HUES64 (cell line): ENCODE data around the gene LPXN.
"Not testable (repeated sequence)": the region's sequence is repeated elsewhere in the genome, so short reads cannot be mapped to it uniquely, and the experiment has no call there.

Source experiments
- H3K27ac ChIP-seq: 2 replicates; pipeline ENCODE4 v1.7.0; 2013; ENCODE audit warnings: low read depth, low read length, inconsistent platforms
- H3K27me3 ChIP-seq: 2 replicates; pipeline ENCODE4 v1.6.1; 2013; ENCODE audit warnings: mild to moderate bottlenecking, low read length; ENCODE audit not compliant: insufficient read depth
- H3K36me3 ChIP-seq: 2 replicates; pipeline ENCODE4 v1.6.1; 2013; ENCODE audit warnings: mild to moderate bottlenecking, low read length; ENCODE audit not compliant: insufficient read depth
- H3K4me1 ChIP-seq: 2 replicates; pipeline ENCODE4 v1.6.1; 2013; ENCODE audit warnings: mild to moderate bottlenecking, low read length, moderate library complexity; ENCODE audit not compliant: insufficient read depth
- H3K4me3 ChIP-seq: 2 replicates; pipeline ENCODE4 v1.5.1; 2013; ENCODE audit warnings: mild to moderate bottlenecking, low read length, moderate library complexity
- H3K9ac ChIP-seq: 2 replicates; pipeline ENCODE4 v1.6.1; 2013; ENCODE audit warnings: mild to moderate bottlenecking, low read depth, low read length
- H3K9me3 ChIP-seq: 2 replicates; pipeline ENCODE4 v1.6.1; 2013; ENCODE audit warnings: low read depth, low read length; ENCODE audit not compliant: insufficient read depth
- WGBS: fragments of 150-250, 120-280 bp; methylation state at CpG from one replicate; pipeline ENCODE4 v1.1.7; 2013; ENCODE audit warnings: missing lambda C conversion rate; 5-methylcytosine and 5-hydroxymethylcytosine counted together

Gene LPXN

GRCh38 chr11:58579192-58580129, 3.8 kb upstream of the LPXN start:
- H3K4me1 ChIP-seq = peaks cover 17% of the 10 kb centered on the region
- H3K4me3 ChIP-seq = peak overlapping the region; percentile 94
- no peaks in the 10 kb centered on the region for H3K9me3 ChIP-seq
- no peaks in the 10 kb centered on the region for H3K27me3 ChIP-seq
- H3K9ac ChIP-seq = peak overlapping the region; percentile 98
- WGBS = under 1% methylated on average over 74 of the region's 78 CpGs
- peak overlapping the region; percentile 99 for H3K27ac ChIP-seq
- H3K36me3 ChIP-seq = peaks cover 9% of the 10 kb centered on the region

GRCh38 chr11:58578635-58579191, 3.1 kb upstream of the LPXN start, which contains the start of gene ZFP91:
ZFP91 (plus strand) TSS chr11:58579063; CDS start chr11:58579282, 219 bp downstream.
- Histone ChIP-seq H3K4me1 (peaks cover 17% of the 10 kb centered on the region), H3K9me3 (no peaks in the 10 kb centered on the region), H3K27me3 (no peaks in the 10 kb centered on the region), H3K9ac (peak within 1 kb of the TSS; percentile 99), H3K36me3 (peaks cover 4% of the 10 kb centered on the region; the same call in 1 of the 2 replicates), H3K4me3 (peak within 1 kb of the TSS; percentile 94), H3K27ac (peak within 1 kb of the TSS; percentile 100)
- WGBS = under 1% methylated on average over 37 of the region's 51 CpGs

- Histone ChIP-seq H3K4me1 (peaks cover 17% of the 10 kb centered on the region), H3K4me3 (peak overlapping the region; percentile 94), H3K27me3 (no peaks in the 10 kb centered on the region), H3K27ac (peak overlapping the region; percentile 100), H3K36me3 (peaks cover 4% of the 10 kb centered on the region; the same call in 1 of the 2 replicates), H3K9ac (peak overlapping the region; percentile 99), H3K9me3 (no peaks in the 10 kb centered on the region)
- under 1% methylated on average over 33 of the region's 33 CpGs for WGBS
Measured at GRCh38 chr11:58578136-58578634, 2.5 kb upstream of the LPXN start.

- Histone ChIP-seq H3K27ac (peak overlapping the region; percentile 100), H3K9me3 (no peaks in the 10 kb centered on the region), H3K36me3 (peaks cover 4% of the 10 kb centered on the region; the same call in 1 of the 2 replicates), H3K27me3 (no peaks in the 10 kb centered on the region), H3K9ac (peak overlapping the region; percentile 99), H3K4me1 (peaks cover 17% of the 10 kb centered on the region), H3K4me3 (peak overlapping the region; percentile 94)
- WGBS = 3% methylated on average over 21 of the region's 21 CpGs
Measured at GRCh38 chr11:58577555-58578135, 2.0 kb upstream of the LPXN start.

GRCh38 chr11:58576887-58577471, 1.3 kb upstream of the LPXN start:
- 87% methylated on average over 4 of the region's 4 CpGs for WGBS
- Histone ChIP-seq H3K9me3 (no peaks in the 10 kb centered on the region), H3K27ac (peak overlapping the region; percentile 100), H3K9ac (peak overlapping the region; percentile 99), H3K4me1 (peaks cover 17% of the 10 kb centered on the region), H3K4me3 (peak overlapping the region; percentile 94), H3K27me3 (no peaks in the 10 kb centered on the region), H3K36me3 (peaks cover 4% of the 10 kb centered on the region; the same call in 1 of the 2 replicates)

- no peak overlapping the region for H3K9ac ChIP-seq
- no peaks in the 10 kb centered on the region for H3K36me3 ChIP-seq
- no peaks in the 10 kb centered on the region for H3K9me3 ChIP-seq
- H3K27me3 ChIP-seq = no peaks in the 10 kb centered on the region
- H3K27ac ChIP-seq = no peak overlapping the region
- H3K4me3 ChIP-seq = no peak overlapping the region
- peaks cover 9% of the 10 kb centered on the region for H3K4me1 ChIP-seq
Measured at GRCh38 chr11:58574881-58575280, 775 bp downstream of the LPXN start.

- no peaks in the 10 kb centered on the region for H3K27me3 ChIP-seq
- 89% methylated on average over 4 of the region's 4 CpGs for WGBS
- H3K9ac ChIP-seq = no peak overlapping the region
- H3K9me3 ChIP-seq = no peaks in the 10 kb centered on the region
- H3K36me3 ChIP-seq = no peaks in the 10 kb centered on the region
- H3K4me3 ChIP-seq = no peak overlapping the region
- no peak overlapping the region for H3K27ac ChIP-seq
- peaks cover 9% of the 10 kb centered on the region for H3K4me1 ChIP-seq
Measured at GRCh38 chr11:58573451-58574104, 2.1 kb downstream of the LPXN start.

GRCh38 chr11:58572906-58573305, 2.8 kb downstream of the LPXN start:
- not testable (repeated sequence) for H3K4me1 ChIP-seq, H3K9ac ChIP-seq, H3K9me3 ChIP-seq, H3K27ac ChIP-seq, H3K4me3 ChIP-seq, H3K36me3 ChIP-seq, H3K27me3 ChIP-seq
- WGBS = 93% methylated on average over 13 of the region's 14 CpGs

- Histone ChIP-seq H3K27ac (no peak overlapping the region), H3K9me3 (no peaks in the 10 kb centered on the region), H3K27me3 (no peaks in the 10 kb centered on the region), H3K36me3 (no peaks in the 10 kb centered on the region), H3K9ac (no peak overlapping the region), H3K4me1 (no peaks in the 10 kb centered on the region), H3K4me3 (no peak overlapping the region)
- WGBS = 61% methylated on average over 4 of the region's 4 CpGs
Measured at GRCh38 chr11:58567889-58568512, 7.7 kb downstream of the LPXN start.

GRCh38 chr11:58564231-58564630, 11.4 kb downstream of the LPXN start:
- Histone ChIP-seq H3K36me3 (no peaks in the 10 kb centered on the region), H3K4me3 (no peak overlapping the region), H3K27me3 (no peaks in the 10 kb centered on the region), H3K9ac (no peak overlapping the region), H3K27ac (no peak overlapping the region), H3K4me1 (no peaks in the 10 kb centered on the region), H3K9me3 (no peaks in the 10 kb centered on the region)
